ENCODE measurements around the gene DERA. TPM values are rescaled to one million over a fixed set of nuclear protein-coding genes. Genes with fewer than 3 reads are reported as not detected.

The DERA gene
- total and polyA plus RNA-seq, 2 of the 13 experiments (the other 11 are each of a cell fraction or from before 2014, with no cell fraction given): 24.0 to 51.3 TPM

- TF ChIP-seq PAXIP1 (CRISPR knock-in tag; conservative IDR thresholded peaks at IDR 0.05) (peak; percentile 38), MED1 (CRISPR knock-in tag; IDR thresholded peaks at IDR 0.05) (peak; percentile 73), CBX2 (IDR thresholded peaks at IDR 0.05; ENCODE audit: low read depth, low read length) (no peak), CBX2 (CRISPR knock-in tag; IDR thresholded peaks at IDR 0.05; ENCODE audit: low read depth) (0 out of 2 replicates have a peak, but pooled peaks have one; percentile 55), MXD3 (CRISPR knock-in tag; IDR thresholded peaks at IDR 0.05) (peak; percentile 81), RBM22 (optimal IDR thresholded peaks at IDR 0.05; ENCODE audit: low read length) (no peak), RFXAP (CRISPR knock-in tag; IDR thresholded peaks at IDR 0.05; ENCODE audit: borderline replicate concordance) (peak; percentile 63; the same call in 1 of the 2 replicates), ZHX1 (CRISPR knock-in tag; IDR thresholded peaks at IDR 0.05; ENCODE audit: low read depth) (peak; percentile 95), CSRNP1 (CRISPR knock-in tag; IDR thresholded peaks at IDR 0.05) (no peak), DNMT1 (CRISPR knock-in tag; IDR thresholded peaks at IDR 0.05) (no peak), TCF7 (IDR thresholded peaks at IDR 0.05; ENCODE audit: low read depth) (no peak), ZNF335 (CRISPR knock-in tag; IDR thresholded peaks at IDR 0.05) (no peak), MED8 (CRISPR knock-in tag; IDR thresholded peaks at IDR 0.05; ENCODE audit: insufficient replicate concordance) (peak; percentile 69), JUN (CRISPR knock-in tag; IDR thresholded peaks at IDR 0.05) (peak; percentile 23; the same call in 1 of the 2 replicates), ZNF513 (CRISPR knock-in tag; conservative IDR thresholded peaks at IDR 0.05) (no peak), PBX3 (CRISPR knock-in tag; IDR thresholded peaks at IDR 0.05; ENCODE audit: borderline replicate concordance) (no peak), MEIS1 (CRISPR knock-in tag; IDR thresholded peaks at IDR 0.05; ENCODE audit: borderline replicate concordance) (peak; percentile 79)
Measured at GRCh38 chr12:15882118-15882971, 28.8 kb upstream of the DERA start, which contains the start of gene STRAP (continued).

Data from HepG2 (cell line).